ENCODE data around the gene HGFAC.

The HGFAC gene

GRCh38 chr4:3491681-3492405 lies 50.1 kb downstream of the HGFAC start:
- DNase-seq = peak; percentile 14

- DNase-seq = peak; percentile 38
These were observed 51.3 kb downstream of the HGFAC start for GRCh38 chr4:3492741-3493719.

GRCh38 chr4:3493720-3494461 lies 52.1 kb downstream of the HGFAC start:
- no peak for DNase-seq

GRCh38 chr4:3494462-3494871 lies 52.7 kb downstream of the HGFAC start:
- DNase-seq = peak; percentile 66

- no peak for DNase-seq
These were observed 53.6 kb downstream of the HGFAC start for GRCh38 chr4:3495204-3495975.

- no peak for DNase-seq
These were observed 54.3 kb downstream of the HGFAC start for GRCh38 chr4:3496021-3496420.

GRCh38 chr4:3497095-3497494 lies 55.3 kb downstream of the HGFAC start:
- DNase-seq = no peak

GRCh38 chr4:3497523-3498389 lies 56.0 kb downstream of the HGFAC start:
- peak; percentile 12 for DNase-seq

GRCh38 chr4:3498407-3498806 lies 56.6 kb downstream of the HGFAC start:
- DNase-seq = no peak

Measured in eye (tissue), 1 donor.